Kidney glomerular epithelial cell (primary cell): ENCODE results near the gene SERPIND1.
A peak's percentile ranks its signal among the peaks of the same experiment; 100 is the strongest.

ENCODE experiments used
- DNase-seq: peaks from one replicate; lab custom pipeline; 2025; lab: John Stamatoyannopoulos, UW

Gene SERPIND1

GRCh38 chr22:20775342-20775895 is 1.5 kb downstream of the SERPIND1 start:
- DNase-seq = no peak

- no peak for DNase-seq
Measured at GRCh38 chr22:20776624-20777405, 2.9 kb downstream of the SERPIND1 start.

DNA sequence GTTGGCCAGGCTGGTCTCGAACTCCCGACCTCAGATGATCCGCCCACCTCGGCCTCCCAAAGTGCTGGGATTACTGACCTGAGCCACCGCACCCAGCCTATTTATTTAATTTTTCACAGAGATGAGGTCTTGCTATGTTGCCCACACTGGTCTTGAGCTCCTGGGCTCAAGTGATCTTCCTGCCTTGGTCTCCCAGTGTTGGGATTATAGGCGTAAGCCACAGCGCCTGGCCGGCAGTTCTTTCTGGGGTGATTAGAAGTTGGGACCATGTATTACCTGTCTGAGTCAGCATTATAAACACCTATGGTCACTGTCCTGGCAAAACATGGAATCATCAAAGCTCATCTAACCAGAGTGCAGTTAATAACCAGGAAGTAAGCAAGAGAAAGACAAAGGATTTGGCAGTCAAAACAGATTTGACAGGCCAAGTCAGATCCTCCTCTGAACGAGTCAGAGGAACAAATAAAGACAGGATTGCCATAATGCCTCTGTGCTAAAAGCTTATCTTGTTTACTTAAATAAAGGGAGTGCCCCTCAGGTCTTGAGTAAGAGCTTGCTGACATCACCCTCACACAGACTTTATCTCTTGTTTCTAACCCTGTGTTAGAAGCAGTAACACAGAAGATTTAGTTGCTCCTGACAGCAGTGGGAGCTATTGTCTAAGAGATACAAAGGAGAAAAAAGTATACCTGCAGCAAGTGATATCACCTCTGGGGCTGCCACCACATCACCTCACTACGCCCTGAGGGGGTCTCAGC is 3.7 kb downstream of the SERPIND1 start:
- peak; percentile 67 for DNase-seq

GRCh38 chr22:20779014-20779817 is 5.3 kb downstream of the SERPIND1 start:
- DNase-seq = no peak

- DNase-seq = no peak
Measured at GRCh38 chr22:20779818-20780158, 5.9 kb downstream of the SERPIND1 start.

- DNase-seq = no peak
Measured at GRCh38 chr22:20781272-20781990, 7.5 kb downstream of the SERPIND1 start.

DNA sequence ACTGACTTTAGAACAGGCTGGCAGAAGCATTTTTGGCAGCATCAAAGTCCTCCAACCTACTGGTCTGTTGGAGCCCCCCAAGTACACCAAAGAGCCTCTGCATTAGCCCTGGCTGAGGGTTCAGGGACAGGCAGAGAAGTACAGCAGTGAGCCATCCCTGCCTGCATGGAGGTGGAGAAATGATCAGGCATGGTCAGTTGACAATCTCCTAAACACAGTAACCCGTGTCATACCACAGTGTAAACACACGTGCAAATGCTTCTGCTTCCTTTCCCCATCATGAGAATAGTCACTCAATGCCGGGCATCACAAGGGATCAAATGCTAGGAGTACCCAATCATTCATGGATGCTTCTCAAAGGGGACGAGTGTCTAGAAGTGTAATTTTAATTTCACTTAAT is 8.2 kb downstream of the SERPIND1 start:
- DNase-seq = no peak

GRCh38 chr22:20782596-20783299 is 8.8 kb downstream of the SERPIND1 start:
- DNase-seq = no peak

DNA sequence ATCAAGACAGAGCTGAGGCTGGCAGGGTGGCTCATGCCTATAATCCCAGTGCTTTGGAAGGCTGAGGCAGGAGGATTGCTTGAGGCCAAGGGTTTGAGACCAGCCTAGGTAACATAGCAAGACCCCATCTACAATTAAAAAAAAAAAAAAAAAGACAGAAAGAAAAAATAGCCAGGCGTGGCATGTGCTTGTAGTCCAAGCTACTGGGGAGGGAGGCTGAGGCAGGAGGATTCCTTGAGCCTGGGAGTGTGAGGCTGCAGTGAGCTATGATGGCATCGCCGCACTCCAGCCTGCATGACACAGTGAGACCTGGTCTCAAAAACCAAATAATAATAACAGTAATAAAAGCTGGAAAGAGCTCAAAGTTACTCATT is 9.4 kb downstream of the SERPIND1 start:
- DNase-seq = no peak

GRCh38 chr22:20783844-20784723 is 10.2 kb downstream of the SERPIND1 start:
- DNase-seq = peak; percentile 21

GRCh38 chr22:20785415-20785814 is 11.5 kb downstream of the SERPIND1 start:
- DNase-seq = no peak

- no peak for DNase-seq
Measured at GRCh38 chr22:20786048-20786447, 12.1 kb downstream of the SERPIND1 start.

DNA sequence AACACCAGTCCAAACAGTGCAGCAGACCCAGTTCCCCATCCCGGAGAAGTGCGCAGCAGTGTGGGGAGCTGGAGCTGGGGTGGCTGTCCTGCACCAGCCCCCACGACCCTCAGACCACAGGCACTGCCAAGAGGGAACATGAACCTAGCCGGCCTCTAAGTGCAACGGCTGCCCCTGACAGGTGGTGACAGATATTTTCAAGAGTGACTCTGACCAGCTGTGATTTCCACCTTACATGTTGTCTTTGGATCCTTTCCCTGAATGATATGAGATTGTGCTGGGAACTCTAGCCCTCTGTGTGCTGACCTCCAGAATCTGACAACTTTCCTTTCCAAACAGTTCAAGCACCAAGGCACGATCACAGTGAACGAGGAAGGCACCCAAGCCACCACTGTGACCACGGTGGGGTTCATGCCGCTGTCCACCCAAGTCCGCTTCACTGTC is 12.6 kb downstream of the SERPIND1 start:
- DNase-seq = no peak

DNA sequence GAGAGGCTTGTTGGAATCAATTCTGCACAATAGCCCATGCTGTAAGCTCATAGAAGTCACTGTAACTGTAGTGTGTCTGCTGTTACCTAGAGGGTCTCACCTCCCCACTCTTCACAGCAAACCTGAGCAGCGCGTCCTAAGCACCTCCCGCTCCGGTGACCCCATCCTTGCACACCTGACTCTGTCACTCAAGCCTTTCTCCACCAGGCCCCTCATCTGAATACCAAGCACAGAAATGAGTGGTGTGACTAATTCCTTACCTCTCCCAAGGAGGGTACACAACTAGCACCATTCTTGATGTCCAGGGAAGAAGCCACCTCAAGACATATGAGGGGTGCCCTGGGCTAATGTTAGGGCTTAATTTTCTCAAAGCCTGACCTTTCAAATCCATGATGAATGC is 13.3 kb downstream of the SERPIND1 start:
- no peak for DNase-seq

- DNase-seq = no peak
Measured at GRCh38 chr22:20787746-20788626, 14.1 kb downstream of the SERPIND1 start.

DNA sequence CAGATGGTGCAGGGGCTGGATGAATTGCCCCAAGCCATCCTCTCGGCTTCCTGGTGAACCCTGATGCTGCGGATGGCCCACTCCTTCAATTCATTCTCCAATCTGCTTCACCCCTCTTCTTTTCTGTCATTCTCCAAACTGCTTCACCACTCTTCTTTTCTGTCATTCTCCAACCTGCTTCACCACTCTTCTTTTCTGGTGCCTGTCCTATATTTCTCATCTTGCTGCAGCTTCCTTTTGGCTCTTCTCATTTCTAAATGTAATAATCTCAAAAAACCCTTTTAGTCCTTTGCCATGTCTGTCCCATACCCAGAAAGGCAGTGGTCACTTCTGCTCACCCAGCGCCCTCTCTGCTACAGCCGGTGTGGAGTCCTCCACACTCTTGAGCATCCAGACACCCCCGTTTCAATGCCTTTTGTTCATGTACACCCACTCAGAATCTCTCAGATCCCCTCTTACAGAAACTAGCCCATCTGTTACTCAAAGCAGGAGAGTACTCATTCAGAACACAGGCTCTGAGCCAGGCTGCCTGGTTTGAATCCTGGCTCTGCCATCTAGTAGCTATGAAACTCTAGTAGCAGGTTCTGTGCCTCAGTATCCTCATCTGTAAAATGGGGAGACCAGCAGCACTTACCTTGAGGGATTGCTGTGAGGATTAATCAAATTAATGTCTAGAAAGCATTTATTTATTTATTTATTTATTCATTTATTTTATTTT is 14.9 kb downstream of the SERPIND1 start:
- DNase-seq = no peak

DNA sequence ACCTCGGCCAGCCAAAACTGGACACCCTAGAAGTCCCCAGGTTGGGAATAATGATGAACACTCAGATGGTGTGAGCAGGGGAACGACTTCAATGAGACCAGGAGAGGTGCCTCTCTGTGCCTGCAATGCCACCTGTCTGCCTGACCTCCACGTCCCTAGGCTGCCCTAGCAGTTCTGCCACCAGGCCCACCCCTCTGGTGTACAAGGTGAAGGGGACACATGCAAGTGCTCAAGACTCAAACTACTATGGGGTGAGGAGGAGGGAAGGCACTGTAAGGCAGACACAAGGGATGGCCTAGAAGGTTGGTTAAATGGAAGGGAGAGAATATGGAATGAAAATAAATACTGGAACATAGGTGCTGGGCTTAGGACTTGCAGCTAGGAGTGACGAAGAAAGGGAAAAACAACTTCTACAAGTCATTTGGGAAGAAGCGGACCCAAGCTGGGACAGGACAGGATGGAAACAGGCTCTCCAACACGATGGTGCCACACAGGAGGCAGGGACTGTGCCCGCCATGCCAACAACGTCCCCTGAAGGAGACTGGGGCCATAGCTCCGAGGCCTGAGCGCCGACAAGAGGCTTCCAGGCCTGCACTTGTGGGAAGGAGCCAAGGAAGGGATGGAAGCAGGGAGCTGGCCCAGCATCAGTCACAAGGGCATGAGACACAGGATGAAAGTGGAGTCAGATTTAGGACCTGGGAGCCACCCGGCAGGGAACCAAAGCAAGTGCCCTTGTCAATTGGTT is 18.5 kb downstream of the SERPIND1 start:
- no peak for DNase-seq
